ENCODE measurements around the gene MYH6. TPM values are rescaled to one million over a fixed set of nuclear protein-coding genes. Genes with fewer than 3 reads are reported as not detected.

The MYH6 gene
- total RNA-seq (2016; rRNA removed; fragmentation: Illumina TruSeq; extraction: Trizol): not detected in 2 replicates
- not detected in 2 replicates for total RNA-seq (2016; cell fraction: cytosol; rRNA removed; fragmentation: Illumina TruSeq; extraction: Trizol; ENCODE audit: low read depth)
- not detected in 2 replicates for total RNA-seq (2016; cell fraction: insoluble cytoplasmic fraction; rRNA removed; fragmentation: Illumina TruSeq; extraction: Trizol)
- not detected in 2 replicates for total RNA-seq (2016; cell fraction: membrane; rRNA removed; fragmentation: Illumina TruSeq; extraction: Trizol)
- not detected in 2 replicates for total RNA-seq (2016; cell fraction: nucleus; rRNA removed; fragmentation: Illumina TruSeq; extraction: Trizol)
- 0.01 TPM in 1 of 2 replicates, not detected in the other for polyA plus RNA-seq (2011; rRNA removed)
- polyA plus RNA-seq (2011; cell fraction: cytosol; rRNA removed): not detected in 2 replicates
- polyA plus RNA-seq (2011; cell fraction: nucleus; rRNA removed): not detected in 2 replicates
- polyA plus RNA-seq (2012): not detected in 2 replicates
- polyA plus RNA-seq (2016; cell fraction: cytosol; fragmentation: Illumina TruSeq; extraction: Trizol; ENCODE audit: low read depth): not detected in 2 replicates
- polyA plus RNA-seq (2016; cell fraction: insoluble cytoplasmic fraction; fragmentation: Illumina TruSeq; extraction: Trizol; ENCODE audit: low read depth): not detected in 2 replicates
- polyA plus RNA-seq (2016; cell fraction: membrane; fragmentation: Illumina TruSeq; extraction: Trizol; ENCODE audit: low read depth): not detected in 2 replicates
- polyA plus RNA-seq (2016; cell fraction: nucleus; fragmentation: Illumina TruSeq; extraction: Trizol; ENCODE audit: insufficient read depth, low read depth): not detected in 2 replicates
- not detected in 2 replicates for polyA minus RNA-seq (2011; rRNA and poly(A)+ RNA removed; ENCODE audit: low replicate concordance)
- not detected in 2 replicates for polyA minus RNA-seq (2011; cell fraction: cytosol; rRNA and poly(A)+ RNA removed)
- polyA minus RNA-seq (2011; cell fraction: nucleus; rRNA and poly(A)+ RNA removed): not detected in 2 replicates
- not detected for Bru-seq, nascent RNA
- BruChase-seq, experiment 1, labeled RNA remaining after a 6-hour chase: percentile 5 among the genes with signal in this experiment
- not detected for BruChase-seq, experiment 2, labeled RNA remaining after a 2-hour chase
- long read RNA-seq, experiment 1, partial matches to known transcripts: 1 of 1 reads
- long read RNA-seq, experiment 1, other reads (novel, unspliced or antisense): 0 of 1 reads
- long read RNA-seq, experiment 2: 0 reads

DNA sequence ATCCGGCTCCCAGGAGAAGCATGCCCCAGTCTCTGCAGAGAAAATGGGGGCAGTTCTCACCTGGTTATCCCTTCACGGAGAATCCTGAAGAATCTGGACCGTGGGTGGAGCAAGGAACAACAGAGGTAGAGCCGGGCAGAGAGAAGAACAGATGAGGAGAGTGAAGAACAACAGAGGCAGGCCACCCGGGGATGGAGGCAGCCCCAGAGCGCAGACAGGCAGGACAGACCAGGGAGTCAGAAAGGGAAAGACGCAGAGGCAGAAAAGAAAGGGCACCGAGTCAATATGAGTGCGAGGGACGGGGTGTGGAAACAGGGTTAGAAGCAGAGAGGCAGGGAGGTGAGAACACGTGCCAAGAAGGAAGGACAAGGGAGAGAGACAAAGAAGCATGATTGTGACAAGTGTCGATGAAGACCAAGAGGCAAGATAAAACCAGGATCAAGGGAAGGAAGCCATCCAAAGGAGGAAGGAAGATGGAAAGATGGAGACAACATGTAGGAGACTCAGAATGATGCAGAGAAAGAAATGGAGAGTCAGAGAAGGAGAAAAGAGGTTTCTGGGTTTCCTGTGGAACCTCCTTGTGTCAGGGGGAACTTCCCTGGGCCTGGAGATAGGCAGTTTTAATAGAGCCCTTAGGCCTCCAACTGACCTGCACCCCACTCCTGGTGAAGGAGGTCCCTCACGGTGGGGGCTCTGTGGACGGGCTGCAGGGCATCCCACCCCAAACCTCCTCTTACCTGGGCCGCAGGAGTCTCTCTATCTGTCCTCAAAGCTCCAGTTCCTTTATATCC, at the start of gene MYH6:
Gene MYH6 (minus strand): TSS at position 758 of the 791 bp plus-strand sequence. CDS start 1,050 bp downstream, outside the sequence.
- 14% methylated on average over 15 of the region's 15 CpGs for WGBS (ENCODE audit: low lambda C conversion rate)

More for the DNA sequence above, at the start of gene MYH6:
- Histone ChIP-seq H3K27me3 (ENCODE audit: control insufficient read depth in 1 of 2, insufficient read depth in 2 of 2, low read length in 2 of 2) (peaks cover 51 to 100% of the 10 kb centered on the region in 2 experiments), H3K4me3 (replicated peaks in 1 of 3; ENCODE audit: insufficient read depth in 1 of 3, low read depth in 2 of 3, low read length in 3 of 3) (no peak within 1 kb of the TSS), H3K4me1 (ENCODE audit: insufficient read depth, low read length) (no peaks in the 10 kb centered on the region), H3K9me3 (ENCODE audit: low read length) (no peaks in the 10 kb centered on the region), H3K9ac (ENCODE audit: insufficient read depth, low read depth, low read length) (no peak within 1 kb of the TSS), H3K4me2 (ENCODE audit: low read depth, low read length) (no peak within 1 kb of the TSS), H2AFZ (ENCODE audit: low read length) (no peak within 1 kb of the TSS), H4K20me1 (ENCODE audit: insufficient read depth, low read length) (no peaks in the 10 kb centered on the region), H3K27ac (ENCODE audit: extremely low read length, insufficient read depth, low read length) (no peak within 1 kb of the TSS), H3K36me3 (replicated peaks in 1 of 2; ENCODE audit: control insufficient read depth in 1 of 2, insufficient read depth in 2 of 2, low read length in 2 of 2) (no peaks in the 10 kb centered on the region), H3K79me2 (ENCODE audit: insufficient read depth, low read length) (no peaks in the 10 kb centered on the region)
- CTCF ChIA-PET (ENCODE audit: low intra/inter-chr PET ratio, low total read pairs): no interaction called here
- ATAC-seq: no peak
- DNase-seq (ENCODE audit: low spot score): no peak
- POLR2A ChIA-PET: no interaction called here
- no peak for FAIRE-seq
- intact Hi-C loops (cut with micrococcal nuclease; ENCODE audit: unreplicated experiment) (no loop called here), in situ Hi-C loops (cut with HindIII; ENCODE audit: extremely low pct_ligation_motif_present, low pct_unique_long_range_greater_than_20kb) (no loop called here)
- peak; percentile 94 for TF ChIP-seq PHB2 (IDR thresholded peaks at IDR 0.05; ENCODE audit: partially characterized antibody)
- TF ChIP-seq TGIF2 (CRISPR knock-in tag; IDR thresholded peaks at IDR 0.05): no peak
- 0 out of 2 replicates have a peak, but pooled peaks have one; percentile 5 for TF ChIP-seq ZNF225 (CRISPR knock-in tag; IDR thresholded peaks at IDR 0.05)
- TF ChIP-seq ZNF781 (CRISPR knock-in tag; IDR thresholded peaks at IDR 0.05; ENCODE audit: borderline replicate concordance, not compliant biosample characterization): no peak
- TF ChIP-seq IKZF1 (IDR thresholded peaks at IDR 0.05): peak; percentile 77; the same call in 1 of the 2 replicates
- TF ChIP-seq ZNF235 (CRISPR knock-in tag; IDR thresholded peaks at IDR 0.05; ENCODE audit: borderline replicate concordance): no peak
- no peak for TF ChIP-seq ZNF136 (CRISPR knock-in tag; IDR thresholded peaks at IDR 0.05; ENCODE audit: low read depth)
- TF ChIP-seq FOXA1 (IDR thresholded peaks at IDR 0.05): 0 out of 2 replicates have a peak, but pooled peaks have one; percentile 23
- TF ChIP-seq FOXA1 (CRISPR knock-in tag; IDR thresholded peaks at IDR 0.05): no peak
- no peak for TF ChIP-seq DMAP1 (CRISPR knock-in tag; IDR thresholded peaks at IDR 0.05)
- TF ChIP-seq ZNF510 (CRISPR knock-in tag; IDR thresholded peaks at IDR 0.05; ENCODE audit: low read depth): no peak
- no peak for TF ChIP-seq NCOR1 (IDR thresholded peaks at IDR 0.05; ENCODE audit: borderline replicate concordance, low read length)
- peak; percentile 10; the same call in 1 of the 2 replicates for TF ChIP-seq ATF7 (IDR thresholded peaks at IDR 0.05)
- TF ChIP-seq ATF7 (CRISPR knock-in tag; IDR thresholded peaks at IDR 0.05): no peak
- no peak for TF ChIP-seq NFRKB (IDR thresholded peaks at IDR 0.05)
- TF ChIP-seq, protein P1, sequence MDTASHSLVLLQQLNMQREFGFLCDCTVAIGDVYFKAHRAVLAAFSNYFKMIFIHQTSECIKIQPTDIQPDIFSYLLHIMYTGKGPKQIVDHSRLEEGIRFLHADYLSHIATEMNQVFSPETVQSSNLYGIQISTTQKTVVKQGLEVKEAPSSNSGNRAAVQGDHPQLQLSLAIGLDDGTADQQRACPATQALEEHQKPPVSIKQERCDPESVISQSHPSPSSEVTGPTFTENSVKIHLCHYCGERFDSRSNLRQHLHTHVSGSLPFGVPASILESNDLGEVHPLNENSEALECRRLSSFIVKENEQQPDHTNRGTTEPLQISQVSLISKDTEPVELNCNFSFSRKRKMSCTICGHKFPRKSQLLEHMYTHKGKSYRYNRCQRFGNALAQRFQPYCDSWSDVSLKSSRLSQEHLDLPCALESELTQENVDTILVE (CRISPR knock-in tag; IDR thresholded peaks at IDR 0.05): no peak
- 0 out of 2 replicates have a peak, but pooled peaks have one; percentile 44 for TF ChIP-seq EZH2 (conservative IDR thresholded peaks at IDR 0.05; ENCODE audit: low read depth, low read length)
- TF ChIP-seq, protein P2, sequence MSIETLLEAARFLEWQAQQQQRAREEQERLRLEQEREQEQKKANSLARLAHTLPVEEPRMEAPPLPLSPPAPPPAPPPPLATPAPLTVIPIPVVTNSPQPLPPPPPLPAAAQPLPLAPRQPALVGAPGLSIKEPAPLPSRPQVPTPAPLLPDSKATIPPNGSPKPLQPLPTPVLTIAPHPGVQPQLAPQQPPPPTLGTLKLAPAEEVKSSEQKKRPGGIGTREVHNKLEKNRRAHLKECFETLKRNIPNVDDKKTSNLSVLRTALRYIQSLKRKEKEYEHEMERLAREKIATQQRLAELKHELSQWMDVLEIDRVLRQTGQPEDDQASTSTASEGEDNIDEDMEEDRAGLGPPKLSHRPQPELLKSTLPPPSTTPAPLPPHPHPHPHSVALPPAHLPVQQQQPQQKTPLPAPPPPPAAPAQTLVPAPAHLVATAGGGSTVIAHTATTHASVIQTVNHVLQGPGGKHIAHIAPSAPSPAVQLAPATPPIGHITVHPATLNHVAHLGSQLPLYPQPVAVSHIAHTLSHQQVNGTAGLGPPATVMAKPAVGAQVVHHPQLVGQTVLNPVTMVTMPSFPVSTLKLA (IDR thresholded peaks at IDR 0.05): peak; percentile 36; the same call in 1 of the 2 replicates
- TF ChIP-seq GATA4 (IDR thresholded peaks at IDR 0.05; ENCODE audit: borderline replicate concordance, low read depth): no peak
- no TSS peak for BruUV-seq (replicated peaks)
